H54 (cell line): ENCODE data around the gene SAFB.

Source experiments
- DNase-seq: peaks from one replicate; pipeline ENCODE4 v3.0.0; 2011; ENCODE audit warnings: low spot score, mixed read lengths; ENCODE audit not compliant: insufficient read length
- FAIRE-seq: peaks from 3 replicates; lab custom pipeline; 2011; peaks lifted over from hg19 to GRCh38; lab: Jason Lieb, UNC
- POLR2A ChIP-seq: IDR thresholded peaks from 2 replicates; pipeline ENCODE4 v1.6.1; 2011; ENCODE audit warnings: low read depth, mild to moderate bottlenecking, low read length

Gene SAFB

GRCh38 chr19:5628461-5628860 is 5.6 kb downstream of the SAFB start:
- FAIRE-seq = no peak
- TF ChIP-seq POLR2A = no peak
- no peak for DNase-seq

GRCh38 chr19:5628919-5629481 is 6.1 kb downstream of the SAFB start:
- DNase-seq = no peak
- no peak for TF ChIP-seq POLR2A
- no peak for FAIRE-seq

- DNase-seq (no peak), FAIRE-seq (no peak)
These were observed 8.8 kb downstream of the SAFB start for GRCh38 chr19:5631567-5632240.

GRCh38 chr19:5632241-5632612 is 9.3 kb downstream of the SAFB start:
- FAIRE-seq = no peak
- no peak for TF ChIP-seq POLR2A
- DNase-seq = no peak

More at GRCh38 chr19:5631567-5632240, 8.8 kb downstream of the SAFB start:
- no peak for TF ChIP-seq POLR2A

GRCh38 chr19:5632657-5633056 is 9.8 kb downstream of the SAFB start:
- FAIRE-seq (no peak), DNase-seq (no peak)
- no peak for TF ChIP-seq POLR2A

- FAIRE-seq (no peak), DNase-seq (no peak)
- no peak for TF ChIP-seq POLR2A
These were observed 12.5 kb downstream of the SAFB start for GRCh38 chr19:5635427-5635826.

GRCh38 chr19:5637971-5638370 is 15.1 kb downstream of the SAFB start:
- TF ChIP-seq POLR2A = no peak
- no peak for DNase-seq
- FAIRE-seq = no peak

- DNase-seq (no peak), FAIRE-seq (no peak)
- TF ChIP-seq POLR2A = no peak
These were observed 18.3 kb downstream of the SAFB start for GRCh38 chr19:5641171-5641570.

GRCh38 chr19:5642204-5642603 is 19.3 kb downstream of the SAFB start:
- no peak for FAIRE-seq
- no peak for TF ChIP-seq POLR2A

GRCh38 chr19:5643060-5643459 is 20.2 kb downstream of the SAFB start:
- no peak for FAIRE-seq
- no peak for DNase-seq
- no peak for TF ChIP-seq POLR2A

More at GRCh38 chr19:5642204-5642603, 19.3 kb downstream of the SAFB start:
- DNase-seq = no peak

- no peak for DNase-seq
- TF ChIP-seq POLR2A = no peak
- FAIRE-seq = no peak
These were observed 21.2 kb downstream of the SAFB start for GRCh38 chr19:5644037-5644436.

- DNase-seq (no peak), FAIRE-seq (no peak)
- no peak for TF ChIP-seq POLR2A
These were observed 22.5 kb downstream of the SAFB start for GRCh38 chr19:5645409-5645808.

- no peak for DNase-seq
These were observed 23.8 kb downstream of the SAFB start for GRCh38 chr19:5646703-5647102.

GRCh38 chr19:5648464-5648863 is 25.6 kb downstream of the SAFB start:
- TF ChIP-seq POLR2A = no peak
- FAIRE-seq = no peak
- no peak for DNase-seq

More at GRCh38 chr19:5646703-5647102, 23.8 kb downstream of the SAFB start:
- TF ChIP-seq POLR2A = no peak
- no peak for FAIRE-seq

GRCh38 chr19:5651361-5651760 is 28.5 kb downstream of the SAFB start:
- FAIRE-seq = no peak
- no peak for TF ChIP-seq POLR2A
- no peak for DNase-seq
